Kidney glomerular epithelial cell (primary cell): ENCODE data around the gene TBX5.

ENCODE experiments used
- DNase-seq: peaks from one replicate; lab custom pipeline; 2025; lab: John Stamatoyannopoulos, UW

The TBX5 gene

DNA sequence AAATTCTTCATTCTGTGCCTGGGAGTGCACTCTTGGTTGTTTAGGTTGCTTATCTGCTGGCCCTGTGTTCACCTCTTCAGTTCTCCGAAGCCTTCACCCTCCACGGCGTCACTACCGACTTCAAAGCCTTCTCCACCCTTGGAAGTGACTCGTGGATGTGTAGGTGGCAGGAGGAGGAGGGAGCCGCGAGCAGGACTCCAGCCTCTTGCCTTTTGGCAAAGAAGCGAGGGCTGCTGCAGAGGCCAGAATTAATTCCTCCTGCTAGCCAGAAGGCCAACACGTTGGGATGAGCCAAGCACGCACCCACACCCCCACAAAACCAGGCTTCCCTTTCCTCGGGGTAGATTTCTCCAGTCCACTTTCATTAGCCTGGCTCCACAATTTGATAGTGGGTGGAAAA, 86.5 kb downstream of the TBX5 start:
- DNase-seq: no peak

DNA sequence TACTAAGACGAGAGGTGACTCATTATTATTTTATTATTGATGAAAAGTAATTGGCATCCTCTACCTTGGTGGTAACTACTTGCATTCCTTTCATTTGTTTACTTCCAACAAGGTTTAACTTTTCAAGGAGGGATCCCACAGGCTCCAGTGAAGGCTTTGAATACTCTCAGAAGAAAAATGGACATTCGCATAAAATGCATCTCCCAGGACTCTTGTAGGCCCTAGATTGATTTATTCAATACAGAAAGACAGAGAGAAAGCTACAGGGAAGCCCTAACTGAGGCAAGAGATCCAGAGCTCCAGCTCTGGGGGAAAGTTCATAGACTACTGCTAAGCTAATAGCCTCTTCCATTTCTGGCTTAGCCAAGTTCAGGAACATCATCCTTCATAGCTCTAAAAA, 87.0 kb downstream of the TBX5 start:
- no peak for DNase-seq

DNA sequence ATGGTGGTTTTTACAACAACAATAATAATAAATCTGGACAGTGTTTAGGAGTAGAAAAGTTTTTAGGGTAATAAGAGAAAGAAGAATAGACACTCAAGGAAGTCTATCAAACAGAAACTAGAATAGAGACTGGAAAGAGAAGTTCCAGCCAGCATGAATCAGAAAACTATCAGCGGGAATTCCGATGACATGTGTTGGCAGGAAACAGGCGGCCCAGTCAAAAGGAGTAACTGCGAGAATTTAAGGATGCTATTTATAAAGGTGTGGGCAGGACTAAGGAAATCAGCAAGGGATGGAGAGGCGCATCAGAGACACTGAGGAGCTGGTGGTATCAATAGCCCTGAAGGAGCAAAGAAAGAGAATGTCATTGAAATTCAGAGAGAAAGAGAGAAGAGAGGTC, 89.9 kb downstream of the TBX5 start:
- no peak for DNase-seq

DNA sequence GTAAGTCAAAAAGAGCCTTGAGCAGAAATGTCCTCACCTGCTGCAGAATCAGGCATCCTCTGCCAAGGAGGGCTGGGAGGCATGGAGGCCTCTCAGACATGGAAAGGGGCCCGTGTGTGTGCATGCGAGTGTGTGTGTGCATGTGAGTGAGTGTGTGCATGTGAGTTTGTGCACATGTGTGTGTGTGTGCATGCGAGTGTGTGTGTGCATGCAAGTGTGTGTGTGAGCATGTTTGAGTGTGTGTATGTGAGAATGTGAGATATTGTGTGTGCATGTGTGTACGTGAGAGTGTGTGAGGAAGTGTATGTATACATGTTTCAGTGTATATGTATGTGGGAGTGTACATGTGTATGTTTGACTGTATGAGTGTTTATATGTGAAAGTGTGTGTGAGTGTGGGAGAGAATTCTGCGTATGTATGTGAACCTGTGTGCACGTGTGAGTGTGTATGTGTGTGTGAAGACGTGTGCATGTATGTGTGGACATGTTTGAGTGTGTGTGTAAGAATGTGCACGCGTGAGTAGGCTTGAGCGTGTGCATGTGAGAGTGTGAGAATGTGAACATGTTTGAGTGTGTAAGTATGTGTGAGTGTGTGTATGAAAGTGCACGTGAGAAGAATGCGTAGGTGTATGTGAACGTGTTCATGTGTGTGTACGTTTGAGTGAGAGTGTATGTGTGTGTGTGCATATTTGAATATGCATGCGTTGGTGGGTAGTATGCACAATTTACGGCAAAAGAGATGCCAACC, 90.8 kb downstream of the TBX5 start:
- no peak for DNase-seq

DNA sequence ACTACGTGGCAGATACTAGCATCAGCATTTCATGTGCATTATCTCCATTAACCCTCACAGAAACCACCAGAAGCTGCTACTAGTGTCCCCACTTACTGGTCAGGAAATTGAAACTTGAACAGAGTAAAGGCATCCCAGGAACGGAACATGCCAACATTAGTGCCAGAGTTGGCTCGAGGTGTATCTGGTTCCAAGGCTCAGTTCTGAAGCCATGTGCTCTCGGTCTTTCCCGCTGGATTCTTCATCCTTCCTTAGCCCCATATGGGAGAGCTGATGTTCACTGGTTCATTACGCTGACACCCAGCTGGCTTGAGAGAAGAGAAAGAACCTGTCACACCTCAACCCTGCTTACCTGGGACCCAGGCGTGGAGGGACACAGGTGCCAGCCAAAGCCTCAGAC, 91.5 kb downstream of the TBX5 start:
- DNase-seq: no peak

DNA sequence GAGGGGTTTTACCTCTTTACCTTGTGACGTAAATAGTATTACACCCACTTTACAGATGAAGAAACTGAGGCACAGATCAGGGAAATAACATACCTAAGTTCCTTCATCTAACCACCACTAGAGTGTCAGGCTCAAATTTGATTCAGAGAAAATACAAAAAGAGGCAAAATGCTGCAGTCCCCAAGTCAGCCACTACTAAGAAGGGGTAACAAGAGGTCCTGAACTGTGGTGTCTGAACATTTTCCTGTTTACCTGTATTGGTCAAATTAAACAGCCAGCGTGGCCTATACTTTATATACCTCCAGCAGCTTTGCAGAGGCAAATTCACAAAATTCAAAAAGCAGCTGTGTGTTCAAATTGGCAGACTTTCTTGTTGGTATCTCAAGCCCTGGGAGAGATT, 92.0 kb downstream of the TBX5 start:
- DNase-seq: no peak

DNA sequence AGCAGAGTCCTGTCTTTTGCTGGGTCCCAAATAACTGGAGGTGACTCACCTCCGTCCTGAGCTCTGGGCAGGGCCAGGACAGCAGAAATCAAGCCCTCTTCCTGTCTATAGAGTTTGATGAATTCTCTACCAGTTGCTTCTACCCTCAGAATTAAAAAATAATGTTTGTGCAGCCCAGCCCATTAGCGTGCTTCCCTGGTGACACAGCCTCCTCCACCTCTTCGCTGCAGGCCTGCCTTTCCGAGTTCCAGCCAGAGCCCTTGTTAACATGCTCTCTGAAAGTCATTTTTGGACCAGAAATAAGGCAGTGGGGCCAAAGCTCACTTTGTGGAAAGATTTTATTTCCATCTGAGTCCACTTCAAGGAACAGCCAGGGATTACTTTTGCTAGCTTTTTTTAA, 94.0 kb downstream of the TBX5 start:
- DNase-seq: no peak

DNA sequence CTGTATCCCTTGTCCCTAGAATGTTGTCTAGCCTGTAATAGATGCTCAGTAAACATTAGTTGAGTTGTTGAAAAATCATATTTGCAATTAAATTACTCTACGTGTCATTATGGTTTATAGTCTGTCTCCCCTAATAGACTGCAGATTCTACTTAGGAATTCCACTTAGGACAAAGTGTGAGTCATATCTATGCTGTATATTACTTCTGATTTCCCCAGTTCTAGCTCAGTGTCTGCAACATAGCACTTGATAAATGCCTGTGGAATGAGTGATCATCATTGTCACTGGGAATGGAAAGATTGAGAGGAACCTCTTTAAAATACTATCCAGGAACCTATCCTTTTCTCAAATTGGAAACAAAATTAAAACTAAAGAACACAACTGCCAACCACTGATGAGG, 99.3 kb downstream of the TBX5 start:
- no peak for DNase-seq

DNA sequence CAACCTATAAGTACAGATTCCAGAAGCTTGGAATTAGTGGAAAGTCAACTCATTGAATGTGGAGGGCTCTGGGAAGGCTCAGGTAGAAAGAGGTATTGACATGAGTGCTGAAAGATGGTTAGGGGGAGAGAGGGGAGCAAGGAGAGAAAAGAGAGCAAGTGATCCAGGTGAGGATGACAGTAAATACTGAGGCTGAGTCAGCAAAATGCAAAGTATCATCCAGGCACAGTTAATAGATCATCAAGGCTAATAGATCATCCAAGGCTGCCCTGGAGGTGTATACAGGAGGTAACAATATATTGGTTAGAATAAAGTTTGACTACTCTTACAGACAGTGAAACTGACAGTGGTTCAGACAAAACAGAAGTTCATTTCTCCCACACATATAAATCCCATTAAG, 100.5 kb downstream of the TBX5 start:
- DNase-seq: no peak
